ENCODE results near the gene KCNE4. TPM values are rescaled to one million over a fixed set of nuclear protein-coding genes. Genes with fewer than 3 reads are reported as not detected.

The KCNE4 gene
- polyA plus RNA-seq (ENCODE audit: insufficient read length), result 3.4 TPM

DNA sequence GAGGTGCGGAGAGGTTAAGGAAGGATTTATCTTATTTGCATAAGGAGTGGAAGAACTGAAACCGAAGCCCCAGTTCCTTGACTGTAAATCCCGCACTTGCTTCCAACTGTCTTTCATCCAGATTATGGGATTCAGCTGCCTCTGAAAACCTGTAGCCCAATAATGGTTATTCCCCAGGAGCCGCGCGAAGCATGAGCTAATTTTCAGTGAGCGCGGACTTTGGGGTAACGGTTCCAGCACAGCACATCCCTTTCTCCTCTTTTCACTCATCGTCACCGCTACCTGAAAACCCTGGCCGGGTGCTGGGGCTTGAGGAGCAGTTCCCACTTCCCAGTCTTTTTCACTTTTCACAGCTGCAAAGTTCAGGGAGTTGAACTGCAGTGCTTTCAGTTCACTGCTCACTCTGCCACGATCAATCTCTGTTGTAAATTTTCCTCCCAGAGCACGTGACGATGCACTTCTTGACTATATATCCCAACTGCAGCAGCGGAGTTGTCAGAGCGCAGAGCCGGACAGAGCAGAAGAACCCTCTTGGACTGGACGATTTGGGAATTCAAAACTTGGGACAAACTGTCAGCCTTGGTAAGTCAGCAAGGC is at the start of gene KCNE4:
TSS of gene KCNE4 (plus strand) at position 498 of the 597 bp plus-strand sequence. CDS start 641 bp downstream, outside the sequence.
- peak; percentile 85 for DNase-seq

GRCh38 chr2:223003191-223003590 is 48.8 kb upstream of the KCNE4 start:
- no peak for DNase-seq

DNA sequence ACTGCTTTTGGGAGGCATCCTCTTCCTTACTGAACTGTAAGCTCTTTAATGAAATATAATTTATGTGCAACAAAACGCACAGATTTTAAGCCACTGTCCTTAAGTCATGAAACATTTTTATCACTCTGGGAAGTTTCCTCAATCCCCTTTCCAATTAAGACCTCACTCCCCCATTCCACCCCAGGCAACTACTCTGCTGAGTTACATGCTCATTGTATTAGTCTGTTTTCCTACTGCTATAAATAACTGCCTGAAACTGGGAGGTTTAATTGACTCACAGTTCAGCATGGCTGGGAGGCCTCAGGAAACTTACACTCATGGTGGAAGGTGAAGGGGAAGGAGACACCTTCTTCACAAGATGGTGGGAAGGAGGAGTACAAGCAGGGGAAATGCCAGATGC is 46.5 kb upstream of the KCNE4 start:
- no peak for DNase-seq

GRCh38 chr2:223007531-223007930 is 44.5 kb upstream of the KCNE4 start:
- DNase-seq, result no peak

DNA sequence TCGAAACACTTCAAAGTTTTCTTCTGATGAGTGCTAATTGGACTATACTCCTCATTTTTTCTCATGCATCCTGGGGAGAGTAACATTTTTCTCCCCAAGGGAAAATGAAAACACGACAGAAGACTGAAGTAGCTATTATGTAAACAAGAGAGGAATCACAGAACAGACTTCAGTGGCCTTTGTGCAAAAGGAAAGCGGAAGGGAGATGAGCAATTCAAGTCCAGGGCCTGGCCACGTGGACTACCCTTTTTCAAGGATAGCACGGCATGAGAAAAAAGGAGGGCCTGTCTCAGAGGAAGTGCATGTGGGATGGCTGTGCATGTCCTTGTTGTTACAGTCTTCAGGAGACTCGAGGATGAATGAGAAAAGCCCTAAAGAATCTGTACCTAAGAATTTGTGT is 43.8 kb upstream of the KCNE4 start:
- no peak for DNase-seq

DNA sequence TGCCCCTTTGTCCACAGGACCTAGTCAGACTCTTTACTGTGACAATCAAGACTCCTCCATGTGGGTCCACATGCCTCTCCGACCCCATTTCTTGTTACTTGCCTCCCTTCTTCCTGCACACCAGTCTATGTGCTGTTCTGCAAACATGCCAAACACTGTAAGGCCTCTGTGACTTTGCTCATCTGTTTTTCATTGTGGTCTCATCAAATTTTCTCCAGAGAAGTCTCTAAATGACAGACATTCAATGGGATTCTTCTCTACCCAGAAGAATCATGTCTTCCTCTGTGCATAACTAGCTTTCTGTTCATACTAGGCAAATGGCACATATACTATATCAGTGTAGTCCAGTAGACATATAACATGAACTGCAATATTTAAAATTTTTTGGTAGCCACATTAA is 43.0 kb upstream of the KCNE4 start:
- no peak for DNase-seq

GRCh38 chr2:223010641-223011040 is 41.3 kb upstream of the KCNE4 start:
- DNase-seq, result no peak

- DNase-seq, result no peak
Measured at GRCh38 chr2:223012291-223012690, 39.7 kb upstream of the KCNE4 start.

- no peak for DNase-seq
Measured at GRCh38 chr2:223019390-223019930, 32.5 kb upstream of the KCNE4 start.

DNA sequence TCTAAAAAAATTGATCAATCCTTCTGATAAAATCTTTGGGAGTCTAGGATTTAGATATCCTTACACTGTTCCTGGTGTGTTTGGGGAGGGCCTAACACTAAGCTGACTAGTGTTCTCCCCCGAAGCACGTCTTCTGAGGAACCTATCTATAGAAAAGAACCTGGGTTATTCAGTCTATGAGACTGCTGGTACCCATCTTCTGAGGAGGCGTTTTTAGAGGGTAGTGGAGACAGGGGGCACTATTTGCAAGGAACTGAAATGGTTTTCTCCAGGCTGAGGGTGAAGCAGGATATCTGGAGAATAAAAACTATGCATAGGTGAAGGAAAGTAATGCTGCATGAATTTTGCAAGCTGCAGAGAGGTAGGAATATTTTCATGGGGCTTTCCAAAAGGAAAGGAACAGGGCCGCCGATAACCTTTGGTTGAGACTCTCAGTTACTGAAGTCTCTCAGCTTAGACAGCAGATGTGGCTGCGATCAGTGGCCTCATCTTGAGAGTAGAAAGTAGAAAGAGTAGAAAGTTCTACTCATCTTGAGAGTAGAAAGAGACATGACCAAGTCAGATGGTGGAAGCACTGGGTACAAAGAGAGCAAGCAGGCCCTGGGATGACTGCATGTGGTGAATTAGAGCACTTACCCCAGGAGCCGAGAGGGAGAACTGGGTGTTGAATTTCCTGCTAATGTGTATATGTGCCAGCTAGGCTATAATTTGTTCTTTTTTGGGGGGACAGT is 31.8 kb upstream of the KCNE4 start:
- no peak for DNase-seq

- no peak for DNase-seq
Measured at GRCh38 chr2:223020971-223021675, 30.9 kb upstream of the KCNE4 start.

GRCh38 chr2:223026357-223027110 is 25.5 kb upstream of the KCNE4 start:
- DNase-seq, result no peak

DNA sequence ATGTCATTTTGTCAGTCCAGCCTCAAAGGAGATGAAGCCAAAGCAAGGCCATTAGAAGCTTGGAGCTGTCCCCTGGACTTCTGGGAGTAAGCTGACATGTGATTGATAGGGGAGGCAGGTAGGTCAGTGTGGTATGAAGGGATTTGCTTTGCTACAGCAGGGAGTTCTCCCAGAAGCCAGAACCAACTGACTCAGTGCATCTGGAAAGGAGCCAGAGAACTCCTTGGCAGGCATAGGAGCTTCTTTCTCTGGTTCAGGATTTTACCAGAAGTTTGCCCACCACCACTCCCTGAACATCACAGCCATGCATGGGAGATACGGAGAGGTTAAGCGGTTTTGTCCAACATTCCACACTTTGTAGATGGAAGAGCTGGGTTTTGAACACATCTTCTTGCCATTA is 24.5 kb upstream of the KCNE4 start:
- DNase-seq, result no peak

GRCh38 chr2:223029287-223029686 is 22.7 kb upstream of the KCNE4 start:
- DNase-seq, result no peak

- DNase-seq, result no peak
Measured at GRCh38 chr2:223032187-223033142, 19.5 kb upstream of the KCNE4 start.

DNA sequence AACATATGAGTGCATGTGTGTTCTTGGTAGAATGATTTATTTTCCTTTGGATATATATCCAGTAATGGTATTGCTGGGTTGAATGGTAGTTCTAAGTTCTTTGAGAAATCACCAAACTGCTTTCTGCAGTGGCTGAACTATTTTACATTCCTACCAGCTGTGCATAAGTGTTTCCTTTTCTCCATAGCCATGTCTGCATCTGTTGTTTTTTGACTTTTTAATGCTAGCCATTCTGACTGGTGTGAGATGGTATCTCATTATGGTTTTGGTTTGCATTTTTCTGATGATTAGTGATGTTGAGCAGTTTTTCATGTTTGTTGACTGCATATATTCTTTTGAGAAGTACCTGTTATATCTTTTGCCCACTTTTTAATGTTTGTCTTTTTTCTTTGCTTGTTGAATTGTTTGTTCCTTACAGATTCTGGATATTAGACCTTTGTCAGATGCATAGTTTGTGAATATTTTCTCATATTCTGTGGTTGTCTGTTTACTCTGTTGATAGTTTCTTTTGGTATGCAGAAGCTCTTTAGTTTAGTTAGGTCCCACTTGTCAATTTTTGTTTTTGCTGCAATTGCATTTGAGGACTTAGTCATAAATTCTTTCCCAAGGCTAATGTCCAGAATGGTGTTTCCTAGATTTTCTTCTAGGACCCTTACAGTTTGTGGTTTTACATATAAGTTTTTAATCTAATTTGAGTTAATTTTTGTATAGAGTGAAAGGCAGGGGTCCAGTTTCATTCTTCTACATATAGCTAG is 17.6 kb upstream of the KCNE4 start:
- no peak for DNase-seq

- no peak for DNase-seq
Measured at GRCh38 chr2:223036790-223037444, 15.1 kb upstream of the KCNE4 start.

DNA sequence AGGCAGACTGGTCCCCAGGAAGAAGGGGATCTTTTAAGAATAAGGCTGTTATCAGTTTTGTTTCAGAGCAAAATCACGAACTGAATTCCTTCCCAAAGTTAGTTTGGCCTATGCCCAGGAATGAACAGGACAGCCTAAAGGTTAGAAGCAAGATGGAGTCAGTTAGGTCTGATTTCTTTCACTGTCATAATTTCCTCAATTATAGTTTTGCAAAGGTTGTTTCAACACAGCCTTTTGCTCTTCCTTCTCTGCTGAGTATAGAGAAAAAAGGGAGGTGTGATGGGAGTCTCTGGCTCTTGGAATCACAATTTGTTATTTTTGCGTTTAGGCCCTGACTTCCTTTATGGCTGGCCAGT is 14.6 kb upstream of the KCNE4 start:
- DNase-seq, result no peak

- no peak for DNase-seq
Measured at GRCh38 chr2:223039618-223040017, 12.4 kb upstream of the KCNE4 start.

GRCh38 chr2:223040527-223040926 is 11.5 kb upstream of the KCNE4 start:
- no peak for DNase-seq

All from hindlimb muscle (tissue), 1 donor.